ENCODE data around the gene DHCR24.
A peak's percentile ranks its signal among the peaks of the same experiment; 100 is the strongest.
"Not testable (repeated sequence)": the region's sequence is repeated elsewhere in the genome, so short reads cannot be mapped to it uniquely, and the experiment has no call there.

Gene DHCR24, protein sequence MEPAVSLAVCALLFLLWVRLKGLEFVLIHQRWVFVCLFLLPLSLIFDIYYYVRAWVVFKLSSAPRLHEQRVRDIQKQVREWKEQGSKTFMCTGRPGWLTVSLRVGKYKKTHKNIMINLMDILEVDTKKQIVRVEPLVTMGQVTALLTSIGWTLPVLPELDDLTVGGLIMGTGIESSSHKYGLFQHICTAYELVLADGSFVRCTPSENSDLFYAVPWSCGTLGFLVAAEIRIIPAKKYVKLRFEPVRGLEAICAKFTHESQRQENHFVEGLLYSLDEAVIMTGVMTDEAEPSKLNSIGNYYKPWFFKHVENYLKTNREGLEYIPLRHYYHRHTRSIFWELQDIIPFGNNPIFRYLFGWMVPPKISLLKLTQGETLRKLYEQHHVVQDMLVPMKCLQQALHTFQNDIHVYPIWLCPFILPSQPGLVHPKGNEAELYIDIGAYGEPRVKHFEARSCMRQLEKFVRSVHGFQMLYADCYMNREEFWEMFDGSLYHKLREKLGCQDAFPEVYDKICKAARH
- long read RNA-seq, donor 1, full-length matches to known transcripts = 15 of 22 reads
- long read RNA-seq, donor 1, partial matches to known transcripts = 7 of 22 reads
- long read RNA-seq, donor 1, other reads (novel, unspliced or antisense) = 0 of 22 reads
- long read RNA-seq, donor 2, full-length matches to known transcripts = 5 of 5 reads
- long read RNA-seq, donor 2, partial matches to known transcripts = 0 of 5 reads
- long read RNA-seq, donor 2, other reads (novel, unspliced or antisense) = 0 of 5 reads
- long read RNA-seq, donor 3, full-length matches to known transcripts = 5 of 5 reads
- long read RNA-seq, donor 3, partial matches to known transcripts = 0 of 5 reads
- long read RNA-seq, donor 3, other reads (novel, unspliced or antisense) = 0 of 5 reads
- long read RNA-seq, donor 4, full-length matches to known transcripts = 6 of 13 reads
- long read RNA-seq, donor 4, partial matches to known transcripts = 7 of 13 reads
- long read RNA-seq, donor 4, other reads (novel, unspliced or antisense) = 0 of 13 reads
- long read RNA-seq, donor 5, full-length matches to known transcripts = 7 of 7 reads
- long read RNA-seq, donor 5, partial matches to known transcripts = 0 of 7 reads
- long read RNA-seq, donor 5, other reads (novel, unspliced or antisense) = 0 of 7 reads
- long read RNA-seq, donor 6, full-length matches to known transcripts = 17 of 36 reads
- long read RNA-seq, donor 6, partial matches to known transcripts = 19 of 36 reads
- long read RNA-seq, donor 6, other reads (novel, unspliced or antisense) = 0 of 36 reads
- long read RNA-seq, donor 7, full-length matches to known transcripts = 7 of 16 reads
- long read RNA-seq, donor 7, partial matches to known transcripts = 9 of 16 reads
- long read RNA-seq, donor 7, other reads (novel, unspliced or antisense) = 0 of 16 reads
- long read RNA-seq, donor 8, full-length matches to known transcripts = 7 of 14 reads
- long read RNA-seq, donor 8, partial matches to known transcripts = 7 of 14 reads
- long read RNA-seq, donor 8, other reads (novel, unspliced or antisense) = 0 of 14 reads

GRCh38 chr1:54886724-54887664 is at the start of gene DHCR24:
TSS of gene DHCR24 (minus strand) at chr1:54887195. CDS start at chr1:54887119, 76 bp downstream.
- DNase-seq = peak; percentile 91

- no peak for DNase-seq
These were observed 49.8 kb upstream of the DHCR24 start for GRCh38 chr1:54936791-54937190.

GRCh38 chr1:54934869-54935268 is 47.9 kb upstream of the DHCR24 start:
- DNase-seq = no peak

DNA sequence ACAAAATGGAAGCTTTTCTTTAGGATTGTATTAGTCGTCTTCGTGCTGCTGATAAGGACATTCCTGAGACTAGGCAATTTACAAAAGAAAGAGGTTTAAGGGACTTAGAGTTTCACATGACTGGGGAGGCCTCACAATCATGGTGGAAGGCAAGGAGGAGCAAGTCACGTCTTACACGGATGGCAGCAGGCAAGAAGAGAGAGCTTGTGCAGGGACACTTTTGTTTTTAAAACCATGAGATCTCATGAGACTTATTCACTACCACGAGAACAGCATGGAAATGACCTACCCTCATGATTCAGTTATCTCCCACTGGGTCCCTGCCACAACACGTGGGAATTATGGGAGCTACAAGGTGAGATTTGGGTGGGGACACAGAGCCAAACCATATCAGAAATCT is 47.1 kb upstream of the DHCR24 start:
- DNase-seq = not testable (repeated sequence)

DNA sequence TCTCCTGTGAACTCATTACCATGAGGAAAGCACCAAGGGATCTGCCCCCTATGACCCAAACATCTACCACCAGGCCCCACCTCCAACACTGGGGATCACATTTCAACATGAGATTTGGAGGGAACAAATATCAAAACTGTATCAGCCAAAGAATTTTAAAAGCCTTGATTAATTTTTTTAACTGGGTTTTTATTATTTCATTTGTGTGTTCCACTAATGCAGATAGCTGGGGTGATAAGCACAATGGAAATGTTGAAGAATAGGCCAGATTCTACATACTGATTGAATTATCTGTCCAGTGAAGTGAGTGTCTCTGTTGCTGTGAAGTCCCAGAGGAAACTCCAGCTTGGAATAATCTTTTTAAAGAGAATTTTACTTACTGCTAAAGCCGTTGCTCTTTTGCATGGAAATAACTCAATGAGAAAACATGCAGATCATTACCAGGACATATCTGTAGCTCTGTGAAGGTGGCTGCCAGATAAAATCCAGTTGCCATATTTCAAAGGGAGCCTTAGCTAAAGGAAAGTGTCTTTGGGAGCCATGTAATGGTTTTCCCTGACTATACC is 44.4 kb upstream of the DHCR24 start:
- no peak for DNase-seq

DNA sequence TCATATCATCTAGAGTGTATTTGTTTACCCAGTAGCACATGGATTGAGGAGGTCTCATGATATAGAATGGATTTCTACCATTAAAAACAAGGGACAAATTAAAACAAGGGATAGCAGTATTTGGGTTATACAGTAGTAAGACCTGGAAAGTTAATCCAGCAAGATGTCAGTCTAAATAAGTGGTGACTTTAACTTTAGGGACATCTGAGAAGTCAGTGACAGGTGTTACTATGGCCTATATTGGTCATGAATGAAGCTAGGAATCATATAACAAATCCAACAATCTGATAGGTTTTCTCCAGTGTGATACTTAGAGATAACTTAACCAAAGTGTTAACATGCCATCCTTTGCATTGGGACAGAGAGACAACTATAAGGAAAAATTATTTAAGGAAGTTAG is 42.7 kb upstream of the DHCR24 start:
- no peak for DNase-seq

- DNase-seq = no peak
These were observed 41.3 kb upstream of the DHCR24 start for GRCh38 chr1:54928327-54928726.

DNA sequence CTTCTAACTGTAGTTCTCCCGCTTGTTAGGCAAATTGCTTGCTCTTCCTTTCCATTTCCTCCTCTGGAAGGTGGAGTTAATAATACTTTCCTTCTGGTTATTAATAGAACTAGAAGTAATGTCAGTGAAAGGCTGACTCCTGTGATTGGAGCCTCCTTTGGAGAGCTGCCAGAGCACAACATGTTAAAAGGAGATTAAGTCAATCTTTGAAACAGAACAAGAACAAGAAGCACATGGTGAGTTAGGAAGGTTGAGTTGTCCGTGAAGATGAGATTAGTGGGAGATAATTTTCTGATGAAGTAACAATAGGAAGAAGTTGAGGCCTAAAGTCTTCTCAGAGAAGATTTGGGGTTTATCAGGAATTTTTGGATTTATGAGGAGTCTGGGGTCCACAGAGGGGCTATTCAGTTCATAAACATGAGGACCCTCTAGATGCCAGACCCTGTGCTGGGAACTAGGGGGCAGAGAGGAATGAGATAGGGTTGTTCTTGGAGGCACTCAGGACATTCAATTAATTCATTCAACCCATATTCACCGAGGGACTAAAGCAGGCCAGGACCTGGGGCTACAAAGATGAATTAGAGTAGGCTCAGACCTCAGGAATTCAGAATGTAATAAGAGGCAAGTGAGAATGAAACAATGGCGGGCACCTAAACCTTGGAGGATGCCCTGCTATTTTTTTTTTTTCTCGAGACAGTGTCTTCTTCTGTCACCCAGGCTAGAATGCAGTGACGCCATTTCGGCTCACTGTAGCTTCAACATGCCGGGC is 40.7 kb upstream of the DHCR24 start:
- no peak for DNase-seq

- no peak for DNase-seq
These were observed 40.0 kb upstream of the DHCR24 start for GRCh38 chr1:54926970-54927369.

DNA sequence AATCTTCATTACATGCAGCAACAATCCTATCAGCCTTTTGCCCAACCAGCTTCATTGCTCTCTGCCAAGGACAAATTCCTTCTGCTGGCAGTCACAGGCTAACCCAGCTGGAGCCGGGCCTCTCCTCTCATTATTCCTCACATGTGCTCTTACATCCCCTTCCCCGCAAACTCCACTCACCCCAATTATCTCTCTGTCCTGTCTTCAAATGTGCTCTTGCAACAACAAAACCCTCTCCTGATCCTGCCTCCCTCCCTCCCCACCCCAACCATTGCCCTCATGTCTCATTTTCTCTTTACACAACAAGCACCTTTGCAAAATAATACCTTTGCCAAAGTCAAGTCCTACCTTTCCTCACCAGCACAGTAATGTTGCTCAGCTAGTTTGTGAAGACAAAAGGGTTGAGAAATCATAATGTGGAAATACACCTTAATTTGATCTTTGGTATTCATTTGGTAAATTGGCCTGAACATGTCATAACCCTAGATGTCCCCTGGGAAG is 36.0 kb upstream of the DHCR24 start:
- no peak for DNase-seq

- DNase-seq = no peak
These were observed 35.2 kb upstream of the DHCR24 start for GRCh38 chr1:54922040-54922761.

GRCh38 chr1:54919367-54920359 is 32.7 kb upstream of the DHCR24 start:
- no peak for DNase-seq

DNA sequence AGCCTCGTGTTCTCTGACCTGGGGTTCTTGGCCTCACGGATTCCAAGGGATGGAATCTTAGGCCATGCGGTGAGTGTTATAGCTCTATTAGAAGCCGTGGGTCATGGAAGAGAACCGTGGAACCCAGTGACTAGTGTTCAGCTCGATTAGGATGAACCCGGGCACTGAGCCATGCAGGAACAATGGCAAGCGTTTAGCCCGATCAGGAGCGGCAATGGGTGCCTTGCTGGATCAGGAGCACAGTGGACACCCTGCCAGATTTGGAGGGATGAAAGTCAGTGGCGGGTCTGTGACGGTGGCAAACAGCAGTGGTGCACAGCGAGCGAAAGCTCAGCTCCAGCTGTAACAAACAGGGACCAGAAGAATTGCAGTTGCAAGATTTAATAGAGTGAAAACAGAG is 24.1 kb upstream of the DHCR24 start:
- DNase-seq = not testable (repeated sequence)

- no peak for DNase-seq
These were observed 19.6 kb upstream of the DHCR24 start for GRCh38 chr1:54906586-54906985.

GRCh38 chr1:54904476-54905048 is 17.6 kb upstream of the DHCR24 start:
- DNase-seq = no peak

DNA sequence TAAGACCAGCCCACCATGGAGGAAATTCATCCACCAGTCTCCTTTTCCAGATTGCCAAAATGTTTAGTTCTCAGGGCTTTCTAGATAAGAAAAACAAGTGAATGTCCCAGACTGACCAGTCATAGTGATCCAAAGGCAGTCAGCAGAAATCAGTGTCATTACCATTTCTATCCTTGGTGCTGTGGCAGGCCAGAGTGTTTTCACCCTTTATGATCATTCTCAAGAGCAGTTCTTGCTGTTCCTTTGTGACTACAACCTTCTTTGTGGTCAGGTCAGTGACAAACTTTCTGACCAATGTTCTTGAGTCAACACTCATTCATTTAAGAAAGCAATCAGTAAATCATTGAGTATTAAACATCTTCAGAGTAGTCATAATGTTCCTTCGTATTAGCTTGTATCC is 7.3 kb upstream of the DHCR24 start:
- DNase-seq = no peak

- DNase-seq = no peak
These were observed 5.6 kb upstream of the DHCR24 start for GRCh38 chr1:54892586-54892985.

All from right kidney (tissue), 9 donors.